ENCODE measurements around the gene ISM1. TPM values are rescaled to one million over a fixed set of nuclear protein-coding genes. Genes with fewer than 3 reads are reported as not detected.

The ISM1 gene
- total RNA-seq, 1 donor from 2014 or later, result 24.1 TPM

Other genes starting within 250 kb of the ISM1 start
- 30.1 TPM for gene SPTLC3, start 212.3 kb upstream of the ISM1 start, total RNA-seq